Measurements from ENCODE around the gene SET.

DNA sequence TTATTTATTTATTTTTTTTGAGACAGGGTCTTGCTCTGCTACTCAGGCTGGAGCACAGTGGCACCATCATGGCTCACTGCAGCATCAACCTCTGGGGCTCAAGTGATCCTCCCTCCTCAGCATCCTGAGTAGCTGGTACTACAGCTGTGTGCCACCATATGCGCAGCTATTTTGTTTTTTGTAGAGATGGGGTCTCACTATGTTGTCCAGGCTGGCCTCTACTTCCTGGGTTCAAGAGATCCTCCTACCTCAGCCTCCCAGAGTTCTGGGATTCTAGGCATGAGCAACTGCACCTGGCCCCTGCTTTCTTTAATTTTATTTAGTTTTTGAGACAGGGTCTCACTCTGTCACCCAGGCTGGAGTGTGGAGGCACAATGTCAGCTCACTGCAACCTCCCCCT lies 54.4 kb downstream of the SET start:
- TF ChIP-seq EZH2 (IDR thresholded peaks at IDR 0.05; ENCODE audit: borderline replicate concordance, low read length): no peak
- TF ChIP-seq, protein P1, sequence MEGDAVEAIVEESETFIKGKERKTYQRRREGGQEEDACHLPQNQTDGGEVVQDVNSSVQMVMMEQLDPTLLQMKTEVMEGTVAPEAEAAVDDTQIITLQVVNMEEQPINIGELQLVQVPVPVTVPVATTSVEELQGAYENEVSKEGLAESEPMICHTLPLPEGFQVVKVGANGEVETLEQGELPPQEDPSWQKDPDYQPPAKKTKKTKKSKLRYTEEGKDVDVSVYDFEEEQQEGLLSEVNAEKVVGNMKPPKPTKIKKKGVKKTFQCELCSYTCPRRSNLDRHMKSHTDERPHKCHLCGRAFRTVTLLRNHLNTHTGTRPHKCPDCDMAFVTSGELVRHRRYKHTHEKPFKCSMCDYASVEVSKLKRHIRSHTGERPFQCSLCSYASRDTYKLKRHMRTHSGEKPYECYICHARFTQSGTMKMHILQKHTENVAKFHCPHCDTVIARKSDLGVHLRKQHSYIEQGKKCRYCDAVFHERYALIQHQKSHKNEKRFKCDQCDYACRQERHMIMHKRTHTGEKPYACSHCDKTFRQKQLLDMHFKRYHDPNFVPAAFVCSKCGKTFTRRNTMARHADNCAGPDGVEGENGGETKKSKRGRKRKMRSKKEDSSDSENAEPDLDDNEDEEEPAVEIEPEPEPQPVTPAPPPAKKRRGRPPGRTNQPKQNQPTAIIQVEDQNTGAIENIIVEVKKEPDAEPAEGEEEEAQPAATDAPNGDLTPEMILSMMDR (IDR thresholded peaks at IDR 0.05; ENCODE audit: low read length): no peak

All from OCI-LY1 (cell line).